Activated T-cell treated with anti-CD3 and anti-CD28 coated beads, Interleukin-2, amount 50 U/mL, for 1 hour (primary cell): Measurements from ENCODE around the gene EPDR1.
"Not testable (repeated sequence)": the region's sequence is repeated elsewhere in the genome, so short reads cannot be mapped to it uniquely, and the experiment has no call there.

Experiments
- DNase-seq: peaks from one replicate; pipeline ENCODE4 v3.0.0-alpha.2; 2020

The EPDR1 gene

GRCh38 chr7:37930226-37930948, 9.9 kb downstream of the EPDR1 start:
- DNase-seq, result no peak

GRCh38 chr7:37932543-37932942, 12.1 kb downstream of the EPDR1 start:
- DNase-seq, result no peak

- DNase-seq, result no peak
Measured at GRCh38 chr7:37933018-37933566, 12.7 kb downstream of the EPDR1 start.

GRCh38 chr7:37942934-37943610, 22.6 kb downstream of the EPDR1 start:
- no peak for DNase-seq

- no peak for DNase-seq
Measured at GRCh38 chr7:37943905-37944736, 23.7 kb downstream of the EPDR1 start.

- no peak for DNase-seq
Measured at GRCh38 chr7:37944737-37945054, 24.3 kb downstream of the EPDR1 start.

- no peak for DNase-seq
Measured at GRCh38 chr7:37945336-37945735, 24.9 kb downstream of the EPDR1 start.

- DNase-seq, result no peak
Measured at GRCh38 chr7:37947138-37947940, 26.9 kb downstream of the EPDR1 start.

GRCh38 chr7:37947941-37948210, 27.4 kb downstream of the EPDR1 start:
- DNase-seq, result no peak

GRCh38 chr7:37952240-37952639, 31.8 kb downstream of the EPDR1 start:
- DNase-seq, result no peak

GRCh38 chr7:37954217-37954616, 33.8 kb downstream of the EPDR1 start:
- DNase-seq, result not testable (repeated sequence)

GRCh38 chr7:37956791-37957190, 36.4 kb downstream of the EPDR1 start:
- no peak for DNase-seq

GRCh38 chr7:37957221-37957970, 37.0 kb downstream of the EPDR1 start:
- no peak for DNase-seq

GRCh38 chr7:37960483-37960882, 40.0 kb downstream of the EPDR1 start:
- DNase-seq, result no peak

- no peak for DNase-seq
Measured at GRCh38 chr7:37961251-37961650, 40.8 kb downstream of the EPDR1 start.

- DNase-seq, result no peak
Measured at GRCh38 chr7:37964196-37964595, 43.8 kb downstream of the EPDR1 start.

GRCh38 chr7:37970211-37970610, 49.8 kb downstream of the EPDR1 start:
- DNase-seq, result no peak

GRCh38 chr7:37971491-37971890, 51.1 kb downstream of the EPDR1 start:
- DNase-seq, result no peak

GRCh38 chr7:37973915-37974314, 53.5 kb downstream of the EPDR1 start:
- no peak for DNase-seq

- DNase-seq, result no peak
Measured at GRCh38 chr7:37974711-37975110, 54.3 kb downstream of the EPDR1 start.

- DNase-seq, result no peak
Measured at GRCh38 chr7:37977243-37977642, 56.8 kb downstream of the EPDR1 start.

GRCh38 chr7:37981664-37982063, 61.2 kb downstream of the EPDR1 start:
- no peak for DNase-seq
